ENCODE measurements around the gene ME2. TPM values are rescaled to one million over a fixed set of nuclear protein-coding genes. Genes with fewer than 3 reads are reported as not detected.

ME2 gene
- total and polyA plus RNA-seq, 2 of the 8 experiments (the other 6 are each of a cell fraction or from before 2014, with no cell fraction given), result 54.7 to 66.9 TPM

- no peaks in the 10 kb centered on the region for H3K79me1 ChIP-seq (ENCODE audit: low read depth, low read length)
- H3K27me3 ChIP-seq (replicated peaks in 1 of 4; ENCODE audit: control insufficient read depth in 3 of 4, extremely low read depth in 1 of 4, insufficient read depth in 3 of 4, low read length in 3 of 4), result no peaks in the 10 kb centered on the region
- DNase-seq (ENCODE audit: low read depth in 1 of 2, low spot score in 2 of 2), result no peak
- WGBS, 2 experiments (ENCODE audit: extremely low coverage in 1 of 2, insufficient coverage in 1 of 2, insufficient read length in 1 of 2, insufficient replicate concordance in 2 of 2, low coverage in 1 of 2, low lambda C conversion rate in 2 of 2, missing lambda C conversion rate in 1 of 2), result 85% methylated on average over 4 of the region's 4 CpGs; no CpG with 5 or more reads in 1 of the 2 experiments
- no peak overlapping the region for H2BK5ac ChIP-seq (ENCODE audit: low read depth, low read length)
- no peak overlapping the region for H3K56ac ChIP-seq (replicated peaks; ENCODE audit: insufficient read length, low read depth, low read length)
- no peak overlapping the region for H3K9ac ChIP-seq (replicated peaks in 1 of 4; ENCODE audit: extremely low read depth in 1 of 4, low read depth in 3 of 4, low read length in 3 of 4)
- no peak overlapping the region for H3K4me3 ChIP-seq (ENCODE audit: extremely low read depth in 1 of 4, insufficient read depth in 2 of 4, low read depth in 3 of 4, low read length in 4 of 4)
- H4K8ac ChIP-seq (ENCODE audit: extremely low read depth, insufficient read depth, low read length), result no peak overlapping the region
- no peak overlapping the region for H3K27ac ChIP-seq (ENCODE audit: low read depth, low read length)
- H4K91ac ChIP-seq (replicated peaks; ENCODE audit: insufficient read length, low read length), result no peak overlapping the region
- ChIA-PET CTCF (ENCODE audit: partially characterized antibody) (no interaction called here), POLR2A (ENCODE audit: partially characterized antibody) (no interaction called here)
- no peak overlapping the region for H2AFZ ChIP-seq (ENCODE audit: low read length)
- peaks cover 0 to 34% of the 10 kb centered on the region in 2 experiments; a peak in 2 of 4 replicates for H3K79me2 ChIP-seq (ENCODE audit: control insufficient read depth in 1 of 2, insufficient read depth in 2 of 2, low read length in 2 of 2)
- peaks cover 0 to 5% (median 0%) of the 10 kb centered on the region in 4 experiments; a peak in 1 of 7 replicates for H3K4me1 ChIP-seq (replicated peaks in 1 of 4; ENCODE audit: control insufficient read depth in 3 of 4, insufficient read depth in 4 of 4, low read length in 3 of 4)
- H4K5ac ChIP-seq (ENCODE audit: insufficient read length, low read depth, low read length), result no peak overlapping the region
- H3K4ac ChIP-seq (replicated peaks; ENCODE audit: insufficient read length, low read depth, low read length), result no peak overlapping the region
- no peak overlapping the region for H2BK20ac ChIP-seq (ENCODE audit: low read length)
- no peak overlapping the region for H2BK12ac ChIP-seq (ENCODE audit: low read depth, low read length)
- H3K9me3 ChIP-seq (ENCODE audit: insufficient read depth in 2 of 2, low read depth in 1 of 2, low read length in 1 of 2), result peaks cover 4 to 6% of the 10 kb centered on the region in 2 experiments; a peak in 3 of 4 replicates
- no peak for FAIRE-seq
- no peak overlapping the region for H3K18ac ChIP-seq (ENCODE audit: extremely low read depth, low read length)
- no peak overlapping the region for H3K14ac ChIP-seq (ENCODE audit: insufficient read length)
- no peak overlapping the region for H2AK5ac ChIP-seq (ENCODE audit: low read depth, low read length)
- no peak overlapping the region for H2BK15ac ChIP-seq (ENCODE audit: low read length)
- H3K36me3 ChIP-seq (ENCODE audit: control insufficient read depth in 2 of 4, insufficient read depth in 4 of 4, low read length in 3 of 4), result peaks cover 2 to 30% (median 17%) of the 10 kb centered on the region in 4 experiments; a peak in 7 of 8 replicates
- H3K23me2 ChIP-seq (ENCODE audit: low read depth, low read length), result no peaks in the 10 kb centered on the region
- H4K20me1 ChIP-seq (replicated peaks in 1 of 2; ENCODE audit: control insufficient read depth in 1 of 2, insufficient read depth in 2 of 2, low read length in 2 of 2), result no peaks in the 10 kb centered on the region
- no peak overlapping the region for H2BK120ac ChIP-seq (replicated peaks; ENCODE audit: low read depth, low read length)
- H3K4me2 ChIP-seq (ENCODE audit: insufficient read depth in 1 of 2, low read depth in 2 of 2, low read length in 2 of 2), result no peak overlapping the region
- no peak overlapping the region for H3K23ac ChIP-seq (ENCODE audit: insufficient read length)
- TF ChIP-seq JUND (IDR thresholded peaks at IDR 0.05; ENCODE audit: low read length), result no peak
- TF ChIP-seq CBX5 (IDR thresholded peaks at IDR 0.05; ENCODE audit: low read depth, low read length), result no peak
- no peak for TF ChIP-seq RBBP5 (IDR thresholded peaks at IDR 0.05; ENCODE audit: borderline replicate concordance, low read depth, low read length)
- no peak for TF ChIP-seq SIX5 (IDR thresholded peaks at IDR 0.05; ENCODE audit: low read depth, low read length)
- no peak for TF ChIP-seq BACH1 (IDR thresholded peaks at IDR 0.05; ENCODE audit: low read length)
- TF ChIP-seq RAD21 (IDR thresholded peaks at IDR 0.05 in 1 of 2, conservative IDR thresholded peaks at IDR 0.05 in 1 of 2; ENCODE audit: low read depth in 2 of 2, low read length in 2 of 2), result no peak
- no peak for TF ChIP-seq HDAC6 (IDR thresholded peaks at IDR 0.05; ENCODE audit: low read depth, low read length)
- TF ChIP-seq SP2 (IDR thresholded peaks at IDR 0.05; ENCODE audit: low read length), result no peak
- TF ChIP-seq E2F6 (IDR thresholded peaks at IDR 0.05), result no peak
- no peak for TF ChIP-seq BRCA1 (IDR thresholded peaks at IDR 0.05; ENCODE audit: low read depth, low read length)
- no peak for TF ChIP-seq RFX5 (IDR thresholded peaks at IDR 0.05; ENCODE audit: borderline replicate concordance, low read depth, low read length)
- TF ChIP-seq TAF7 (optimal IDR thresholded peaks at IDR 0.05; ENCODE audit: borderline replicate concordance, low read depth, low read length), result no peak
Measured at GRCh38 chr18:50895350-50896045, 16.6 kb downstream of the ME2 start.

Data from H1 (cell line).